GM18873 (cell line): ENCODE data around the gene IL4I1.
A peak's percentile ranks its signal among the peaks of the same experiment; 100 is the strongest.

Experiments
- ATAC-seq: cut with Tn5 transposase; IDR thresholded peaks from one replicate; pipeline ENCODE4 v1.9.1; 2021; ENCODE audit warnings: mild to moderate bottlenecking, moderate library complexity, moderate number of reproducible peaks; ENCODE audit not compliant: unreplicated experiment, low FRiP score

Gene IL4I1

DNA sequence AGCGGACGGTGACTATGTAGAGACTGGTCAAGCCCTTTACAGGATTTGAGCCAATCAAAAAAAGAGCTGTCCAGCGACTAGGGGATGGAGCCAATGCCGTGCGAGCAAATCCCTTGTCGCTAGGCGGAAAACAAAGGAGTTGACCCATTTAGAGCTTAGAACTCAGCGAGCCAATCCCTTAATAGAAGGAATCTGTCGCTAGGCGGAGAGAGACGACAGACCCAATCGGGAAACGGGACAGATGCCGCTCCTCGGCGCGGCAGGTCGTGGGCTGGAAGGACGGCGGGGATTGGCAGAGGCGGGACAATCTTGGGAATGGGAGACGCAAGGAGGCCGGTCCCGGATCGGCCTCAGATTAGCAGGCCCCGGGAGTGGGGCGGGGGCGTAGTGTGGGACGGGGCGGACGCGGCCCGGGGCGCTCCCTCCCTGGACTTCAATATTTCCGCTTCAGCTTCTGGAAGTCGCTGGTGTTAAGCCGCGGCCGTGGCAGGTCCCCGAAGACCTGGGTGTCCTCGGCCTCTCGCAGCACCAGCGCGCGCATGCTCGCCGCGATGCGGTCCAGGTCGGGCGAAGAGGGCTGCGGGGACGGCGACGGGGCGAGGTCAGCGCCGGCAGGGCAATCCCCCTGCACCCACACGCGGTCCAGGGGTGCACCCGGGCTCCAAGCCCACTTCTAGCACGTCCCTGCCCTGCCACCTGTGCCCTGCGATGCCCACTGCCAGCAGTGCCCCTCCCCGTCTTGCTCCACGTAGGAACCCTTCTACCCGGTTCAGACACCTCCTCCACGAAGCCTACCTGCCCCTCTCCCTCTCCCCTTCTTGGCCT lies 27.0 kb downstream of the IL4I1 start:
- peak; percentile 71 for ATAC-seq

DNA sequence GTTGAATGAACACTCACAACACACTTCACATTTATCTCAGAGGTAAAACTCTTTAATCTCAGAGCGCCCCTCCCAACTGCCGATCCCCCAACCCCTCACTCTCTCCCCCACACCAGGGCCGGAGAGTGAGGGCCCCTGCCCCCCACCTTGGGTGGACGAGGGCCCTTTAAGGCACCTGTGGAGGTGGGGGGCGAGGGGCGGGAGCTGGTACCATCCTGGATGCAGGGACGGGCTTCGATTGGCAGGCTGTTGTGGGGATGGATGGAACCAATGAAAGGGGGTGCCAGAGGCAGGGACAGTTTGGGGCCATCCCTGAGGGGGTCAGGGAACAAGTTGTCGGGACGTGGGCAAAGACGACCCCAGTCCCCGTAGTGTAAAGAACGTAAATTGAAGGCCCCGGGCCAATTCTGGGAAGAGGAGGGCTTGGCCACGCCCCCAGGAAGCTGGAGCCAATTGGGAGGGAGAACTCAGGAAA lies 27.6 kb downstream of the IL4I1 start:
- no peak for ATAC-seq

DNA sequence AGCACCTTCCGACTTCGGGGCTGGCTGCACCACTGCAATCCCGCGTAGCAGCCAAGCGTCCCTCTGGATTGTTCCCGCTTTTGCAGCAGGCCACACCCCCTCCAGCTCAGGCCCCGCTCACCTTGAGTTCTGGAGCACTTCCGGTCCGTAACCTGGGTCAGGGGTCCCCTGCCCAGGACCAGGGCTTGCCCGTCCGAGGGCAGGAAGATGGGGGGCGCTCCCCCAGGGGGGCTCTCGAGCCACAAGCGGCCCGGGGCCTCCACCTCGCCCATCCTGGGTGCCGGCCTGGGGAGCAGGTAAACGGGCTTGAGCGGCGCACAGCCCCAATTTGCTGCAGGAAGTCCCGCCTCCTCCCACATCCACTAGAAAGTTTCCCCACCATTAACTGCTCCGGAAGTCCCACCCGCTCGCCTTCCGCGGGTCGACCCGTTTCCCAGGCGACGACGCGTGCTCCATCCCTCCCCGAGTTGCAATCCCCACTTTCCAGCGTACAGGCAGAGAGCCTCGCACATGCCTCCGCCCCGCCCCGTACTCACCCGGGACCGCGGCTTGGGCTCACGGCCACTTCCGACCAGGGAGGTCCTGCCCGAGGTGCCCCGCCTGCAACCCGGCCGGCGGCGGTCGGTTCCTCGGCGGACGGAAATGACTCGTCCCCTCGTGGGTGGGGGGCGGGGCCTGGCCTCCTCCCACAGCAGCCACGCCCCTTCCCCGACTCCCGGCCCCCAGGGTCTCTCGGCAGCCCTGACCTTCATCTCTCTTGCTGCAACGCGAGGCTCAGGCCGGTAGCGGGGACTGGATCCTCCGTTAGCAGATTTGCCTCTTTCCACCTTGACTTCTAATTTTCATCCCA lies 29.5 kb downstream of the IL4I1 start, which contains the start of gene PNKP:
Gene PNKP, minus strand, starts transcription at position 644 of the 850 bp plus-strand sequence. Its CDS starts 372 bp downstream, at position 272.
- ATAC-seq, result no peak

DNA sequence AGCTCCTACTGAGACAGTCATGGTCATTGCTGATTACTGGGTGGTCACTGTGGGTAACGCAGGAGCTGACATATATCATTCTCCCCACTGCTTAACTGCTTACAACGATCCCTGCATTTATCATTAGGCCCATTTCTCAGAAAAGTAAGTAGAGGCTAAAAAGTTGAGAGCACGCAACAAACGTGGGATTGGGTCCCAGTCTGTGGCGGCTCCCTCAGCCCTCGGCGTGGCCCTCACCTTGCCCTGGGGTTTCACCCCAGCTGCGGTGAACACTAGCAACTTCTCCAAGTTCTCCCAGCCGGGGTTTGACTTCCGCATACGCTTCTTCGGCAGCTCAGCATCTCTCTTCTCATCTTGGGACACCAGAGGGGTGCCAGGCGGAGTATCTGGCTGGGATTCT lies 31.8 kb downstream of the IL4I1 start:
- no peak for ATAC-seq

DNA sequence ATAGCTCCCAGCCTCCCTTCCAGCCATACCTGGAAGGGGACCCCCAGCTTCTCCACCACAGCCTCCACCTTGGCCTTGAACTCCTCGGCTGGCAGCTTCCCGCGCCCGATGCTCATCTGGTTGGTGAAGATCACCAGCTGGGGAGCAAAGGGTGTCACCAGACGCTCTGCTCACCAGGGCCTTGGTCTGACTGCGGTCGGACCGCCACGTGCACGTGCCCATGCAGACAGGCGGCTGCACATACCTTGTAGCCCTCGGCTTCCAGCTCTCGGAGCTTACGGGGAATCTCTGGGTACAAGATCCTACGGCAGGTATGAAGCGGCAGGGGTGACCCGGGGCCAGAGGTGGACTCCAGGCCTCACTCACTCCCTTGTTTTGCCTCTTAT lies 32.8 kb downstream of the IL4I1 start:
- ATAC-seq, result no peak

DNA sequence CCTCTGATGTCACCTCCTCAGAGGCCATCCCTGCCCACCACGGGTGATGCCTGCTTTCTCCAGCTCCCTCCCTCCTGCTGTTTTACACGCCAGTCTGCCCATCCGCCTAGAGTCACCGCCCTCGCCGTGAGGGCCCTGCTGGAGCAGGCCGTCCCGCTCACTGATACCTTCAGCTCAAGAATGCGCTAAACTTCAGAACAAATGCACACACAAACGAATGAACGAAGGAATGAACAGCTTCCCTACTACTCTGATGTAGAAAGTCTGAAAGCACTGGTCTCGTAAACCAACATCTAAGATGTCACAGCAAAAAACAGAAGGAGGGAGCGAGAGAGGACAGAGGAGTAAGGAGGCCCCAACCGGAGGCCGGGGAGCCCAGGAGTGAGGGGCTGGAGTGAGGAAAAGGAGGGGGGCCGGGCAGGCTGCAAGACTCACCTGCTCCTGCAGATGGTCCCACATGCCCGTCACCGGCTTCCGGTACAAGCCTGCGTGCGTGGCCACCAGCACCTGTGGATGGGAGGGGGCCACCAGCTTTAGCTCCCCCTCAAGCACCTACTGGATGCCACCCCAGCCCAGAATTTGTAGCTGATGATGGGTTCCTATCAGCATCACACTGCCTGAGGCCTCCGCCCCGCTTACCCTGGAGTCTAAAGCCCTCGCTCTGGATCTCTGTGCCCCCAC lies 33.3 kb downstream of the IL4I1 start:
- ATAC-seq, result no peak

DNA sequence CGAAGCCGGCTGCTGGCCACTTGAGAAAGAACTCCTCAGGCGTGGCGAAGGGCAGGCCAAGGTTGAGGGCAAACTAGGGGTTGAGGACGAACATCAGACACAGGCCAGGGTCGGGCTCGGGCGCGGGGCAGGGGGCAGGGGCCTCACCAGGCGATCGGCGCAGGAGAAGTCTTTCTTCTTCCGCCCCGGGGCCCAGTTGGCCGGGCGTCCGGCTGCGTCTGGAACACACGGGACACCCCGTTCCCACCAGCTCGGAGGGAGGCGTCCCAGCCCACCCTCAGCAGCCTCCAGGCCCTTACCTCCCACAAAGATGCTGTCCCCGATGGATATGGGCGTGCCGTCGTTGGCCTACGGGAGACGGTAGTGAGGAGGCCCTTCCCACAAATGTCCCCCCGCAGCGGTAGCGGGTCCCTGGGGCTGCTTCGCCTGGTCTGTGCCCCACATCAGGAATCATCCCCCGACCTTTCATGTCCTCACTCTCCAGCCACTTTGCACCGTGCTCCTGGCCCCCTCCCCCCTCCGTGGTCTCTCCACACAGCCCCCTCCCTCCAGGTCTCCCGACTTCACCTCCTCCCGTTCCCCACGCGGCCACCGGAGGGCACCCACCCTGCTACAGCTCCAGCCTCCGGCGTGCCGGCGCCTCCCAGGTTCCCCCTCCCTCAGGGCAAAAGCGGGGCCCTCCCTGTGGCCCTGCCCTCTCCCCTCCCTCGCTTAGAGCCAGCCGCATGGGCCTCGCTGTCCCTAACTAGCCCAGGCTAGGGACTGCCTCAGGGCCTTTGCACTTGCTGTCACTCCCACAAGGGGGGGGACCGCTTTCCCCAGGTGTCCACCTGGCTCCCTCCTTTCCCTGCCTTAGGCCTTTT lies 34.1 kb downstream of the IL4I1 start:
- no peak for ATAC-seq

DNA sequence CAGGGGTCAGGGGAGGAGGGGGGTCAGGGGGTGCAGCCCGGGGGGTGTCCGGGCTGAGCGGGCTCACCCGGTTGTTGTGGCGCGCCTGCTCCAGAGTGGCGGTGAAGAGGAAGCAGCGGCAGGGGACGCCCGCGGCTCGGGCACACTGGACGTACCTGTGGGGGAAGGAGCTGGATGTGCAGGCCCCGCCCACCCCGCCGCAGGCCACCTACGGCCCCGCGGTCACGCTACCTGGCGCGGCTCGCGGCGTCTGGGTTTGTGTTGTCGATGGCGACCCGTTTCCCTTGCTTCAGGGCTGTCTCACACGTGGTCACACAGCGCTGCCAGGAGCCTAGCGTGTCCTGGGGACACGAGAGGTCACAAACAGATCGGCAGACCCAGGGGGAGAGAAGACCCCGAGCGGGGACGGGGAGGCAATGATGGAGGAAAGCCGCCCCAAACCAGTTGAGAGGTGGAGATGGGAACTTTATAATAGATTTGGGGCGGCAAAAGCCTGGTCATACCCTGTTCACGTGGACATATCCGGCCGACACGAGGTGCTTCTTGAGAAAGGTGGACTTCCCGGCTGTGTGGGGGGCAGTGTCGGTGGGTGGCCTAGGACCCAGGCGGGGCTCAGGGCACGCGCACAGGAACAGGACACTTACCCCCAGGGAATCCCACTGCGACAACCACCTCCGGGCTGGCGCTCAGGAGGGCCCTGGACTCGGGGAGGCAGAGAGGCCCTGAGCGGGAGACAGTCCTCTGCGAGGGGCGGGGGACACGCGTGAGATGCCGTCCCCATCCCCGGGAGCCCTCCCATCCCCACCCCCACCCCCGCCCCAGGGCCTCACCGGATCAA lies 34.9 kb downstream of the IL4I1 start:
- no peak for ATAC-seq

DNA sequence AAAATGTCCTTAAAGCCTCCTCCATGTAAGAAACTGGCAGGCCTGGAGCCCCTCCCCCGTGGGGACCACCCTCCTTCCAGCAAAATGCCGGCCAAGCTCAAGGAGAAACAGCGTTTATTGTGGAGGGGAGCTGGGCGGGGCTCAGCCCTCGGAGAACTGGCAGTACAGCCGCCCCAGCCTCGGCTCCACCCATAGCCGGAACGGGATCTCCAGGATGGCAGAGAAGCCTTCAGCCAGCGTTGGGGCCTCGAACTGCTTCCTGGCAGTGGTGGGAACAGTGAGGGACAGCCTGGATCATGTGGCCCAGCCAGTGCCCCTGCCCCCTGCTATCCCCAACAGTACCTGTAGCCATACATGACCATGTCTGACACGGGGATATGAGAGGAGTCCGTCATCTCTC lies 35.6 kb downstream of the IL4I1 start:
- ATAC-seq, result no peak

DNA sequence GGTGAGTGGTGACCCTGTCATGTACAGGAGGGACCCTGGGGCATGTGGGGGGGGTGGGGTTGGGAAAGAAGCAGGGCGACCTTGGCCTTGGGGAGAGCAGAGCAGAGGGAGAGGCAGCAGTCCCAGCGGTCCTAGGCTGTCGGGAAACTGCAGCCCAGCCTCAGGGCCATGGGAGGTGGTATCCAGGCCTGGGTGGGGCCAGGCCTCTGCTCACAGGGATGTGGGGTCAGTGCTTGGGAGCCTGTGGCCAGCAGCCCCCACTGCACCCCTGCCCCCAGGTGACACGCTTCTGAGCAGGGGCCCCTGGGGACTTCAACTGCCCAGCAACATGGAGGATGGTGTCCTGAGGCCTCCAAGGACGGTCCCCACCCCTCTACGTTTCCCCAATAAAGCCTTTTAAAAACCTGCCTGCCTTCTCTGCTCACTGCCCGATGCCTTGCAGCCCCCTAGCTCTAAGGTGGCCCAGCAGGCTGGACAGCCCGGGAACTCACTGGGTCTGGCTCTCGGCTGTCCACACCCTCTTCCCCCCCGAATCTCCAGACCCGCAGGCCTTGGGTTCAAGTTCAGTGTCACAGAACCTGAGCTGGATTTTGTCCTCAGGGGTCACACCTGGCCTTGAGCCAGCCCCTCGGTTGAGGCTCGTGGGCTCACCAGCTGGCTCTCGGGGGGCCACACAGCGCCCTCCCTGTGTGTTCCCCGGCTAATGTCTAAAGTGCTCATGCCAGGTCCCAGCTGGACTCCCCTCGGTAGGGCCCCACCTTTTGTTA lies 36.2 kb downstream of the IL4I1 start:
- ATAC-seq, result no peak

DNA sequence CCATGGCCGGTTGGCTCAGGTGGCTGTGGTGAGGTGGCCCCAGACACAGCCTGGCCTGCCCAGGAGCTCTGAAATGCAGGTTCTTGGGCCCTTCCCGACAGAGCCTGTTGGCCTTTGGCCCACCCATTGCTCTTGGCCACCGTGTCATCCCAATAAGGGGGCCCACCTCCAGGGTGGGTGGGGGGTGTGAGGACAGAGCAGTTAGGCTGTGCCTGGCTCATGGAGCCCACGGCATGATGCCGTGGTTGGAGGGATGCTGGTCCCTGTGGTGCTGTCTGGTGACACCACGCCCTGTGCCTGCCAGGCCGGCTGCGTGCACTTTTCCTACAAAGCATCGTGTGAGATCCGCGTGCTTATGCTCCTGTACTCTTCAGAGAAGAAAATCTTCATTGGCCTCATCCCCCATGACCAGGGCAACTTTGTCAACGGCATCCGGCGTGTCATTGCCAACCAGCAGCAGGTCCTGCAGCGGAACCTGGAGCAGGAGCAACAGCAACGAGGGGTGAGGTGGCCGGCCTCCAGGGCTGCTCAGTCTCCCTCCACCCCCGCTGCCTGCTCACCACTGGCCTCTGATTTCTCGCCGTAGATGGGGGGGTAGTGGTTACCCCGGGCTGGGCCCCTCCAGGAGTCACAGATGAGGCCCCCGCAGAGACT lies 36.9 kb downstream of the IL4I1 start:
- no peak for ATAC-seq

DNA sequence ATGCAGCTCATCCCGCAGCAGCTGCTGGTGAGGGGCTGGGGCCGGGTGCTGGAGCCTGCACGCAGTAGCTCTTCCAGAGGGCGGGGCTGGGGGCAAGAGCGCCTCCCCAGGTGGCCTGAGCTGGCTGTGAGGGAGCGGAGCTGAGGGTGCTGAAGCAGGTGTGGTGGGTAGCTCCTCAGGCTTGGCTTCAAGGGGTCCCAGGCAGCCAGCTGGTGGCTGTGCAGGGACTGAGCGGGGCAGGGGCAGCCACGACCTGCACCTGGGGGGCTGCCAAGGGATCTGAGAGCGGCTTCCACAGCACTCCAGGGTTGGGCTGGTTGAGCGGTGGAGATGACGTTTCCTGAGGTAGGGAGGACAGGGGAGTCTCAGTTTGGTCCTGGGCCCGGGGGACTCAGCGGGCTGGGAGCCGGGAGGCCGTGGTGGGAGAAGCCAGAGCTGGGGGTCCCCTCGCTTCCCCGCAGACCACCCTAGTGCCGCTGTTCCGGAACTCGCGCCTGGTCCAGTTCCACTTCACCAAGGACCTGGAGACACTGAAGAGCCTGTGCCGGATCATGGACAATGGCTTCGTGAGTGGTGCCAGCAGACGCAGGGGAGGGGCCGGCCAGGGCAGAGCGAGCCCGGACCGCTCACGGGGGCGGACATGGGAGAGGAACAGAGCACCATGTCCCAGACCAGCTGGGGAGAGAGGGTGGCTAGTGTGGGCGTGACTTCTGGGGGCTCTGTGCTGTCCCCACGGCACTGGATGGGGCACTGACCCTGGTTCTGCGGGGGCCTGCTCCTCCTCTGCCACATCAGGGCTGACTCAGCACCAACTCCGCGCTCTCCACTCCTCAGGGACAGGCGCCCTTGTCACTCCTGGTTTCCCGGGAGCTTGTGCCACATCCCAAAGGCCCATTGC lies 38.4 kb downstream of the IL4I1 start:
- no peak for ATAC-seq

DNA sequence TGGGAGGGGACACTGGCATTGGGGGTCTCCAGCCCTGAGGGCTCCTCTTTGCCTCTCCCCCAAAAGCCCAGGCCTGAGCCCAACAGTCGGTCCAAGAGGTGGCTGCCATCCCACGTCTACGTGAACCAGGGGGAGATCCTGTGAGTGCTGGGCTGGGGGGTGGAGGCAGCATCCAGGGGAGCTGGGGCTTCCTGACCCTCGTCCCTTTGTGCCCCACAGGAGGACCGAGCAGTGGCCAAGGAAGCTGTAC lies 38.9 kb downstream of the IL4I1 start:
- ATAC-seq, result no peak

DNA sequence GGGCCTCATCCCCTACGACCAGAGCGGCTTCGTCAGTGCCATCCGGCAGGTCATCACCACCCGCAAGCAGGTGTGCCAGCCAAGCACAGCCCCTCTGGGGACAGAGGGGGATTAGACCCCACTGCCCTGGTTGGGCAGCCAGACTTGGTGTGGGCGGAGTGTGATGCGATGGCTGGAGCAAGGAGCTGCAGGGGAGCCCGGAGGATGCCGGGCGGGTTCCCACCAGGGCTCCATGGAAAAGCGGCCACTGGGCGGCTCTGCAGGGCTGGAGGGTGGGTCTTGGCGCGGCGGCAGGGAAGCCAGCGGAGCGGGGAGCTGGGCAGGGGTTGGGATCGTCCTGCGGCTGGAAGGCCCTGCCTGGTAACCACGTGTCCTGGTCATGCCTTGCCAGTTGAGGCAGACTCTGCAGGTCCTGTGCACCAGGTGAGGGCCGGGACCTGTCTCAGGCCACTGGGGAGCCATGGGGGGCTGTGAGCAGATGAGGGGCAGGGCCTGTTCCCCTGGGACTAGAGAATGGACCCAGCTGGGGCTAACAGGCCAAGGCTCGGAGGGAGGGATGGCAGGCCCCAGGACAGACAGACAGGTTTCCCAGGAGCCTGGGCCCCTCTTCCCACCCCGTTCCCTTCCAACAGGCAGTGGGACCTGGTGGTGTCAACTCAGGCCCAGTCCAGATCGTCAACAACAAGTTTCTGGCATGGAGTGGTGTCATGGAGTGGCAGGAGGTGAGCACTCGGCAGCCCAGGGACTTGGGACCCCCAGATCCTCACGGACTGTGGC lies 39.4 kb downstream of the IL4I1 start:
- no peak for ATAC-seq

DNA sequence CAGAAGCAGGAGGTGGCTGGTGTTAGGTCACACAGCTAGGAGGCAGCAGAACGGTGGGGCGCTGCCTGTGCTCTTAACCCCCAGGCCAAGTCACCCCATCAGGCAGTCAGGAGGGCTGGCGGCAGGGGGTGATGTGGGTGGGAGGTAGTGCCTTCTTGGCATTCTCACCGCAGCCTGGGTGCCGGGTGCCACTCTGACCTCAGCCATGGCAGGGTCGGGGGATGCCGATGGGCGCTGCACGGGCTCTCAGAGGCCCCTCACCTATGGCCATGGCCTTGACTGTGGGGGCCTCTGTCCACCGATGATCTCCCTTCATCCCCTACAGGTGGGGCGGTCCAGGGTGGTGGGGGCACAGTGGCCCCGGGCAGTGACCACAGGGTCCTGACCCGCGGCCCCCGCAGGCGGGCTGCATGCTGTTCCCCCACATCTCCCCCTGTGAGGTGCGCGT lies 40.1 kb downstream of the IL4I1 start:
- no peak for ATAC-seq
